ENCODE results near the gene KCNG2.
"Not testable (repeated sequence)": the region's sequence is repeated elsewhere in the genome, so short reads cannot be mapped to it uniquely, and the experiment has no call there.

Gene KCNG2, protein sequence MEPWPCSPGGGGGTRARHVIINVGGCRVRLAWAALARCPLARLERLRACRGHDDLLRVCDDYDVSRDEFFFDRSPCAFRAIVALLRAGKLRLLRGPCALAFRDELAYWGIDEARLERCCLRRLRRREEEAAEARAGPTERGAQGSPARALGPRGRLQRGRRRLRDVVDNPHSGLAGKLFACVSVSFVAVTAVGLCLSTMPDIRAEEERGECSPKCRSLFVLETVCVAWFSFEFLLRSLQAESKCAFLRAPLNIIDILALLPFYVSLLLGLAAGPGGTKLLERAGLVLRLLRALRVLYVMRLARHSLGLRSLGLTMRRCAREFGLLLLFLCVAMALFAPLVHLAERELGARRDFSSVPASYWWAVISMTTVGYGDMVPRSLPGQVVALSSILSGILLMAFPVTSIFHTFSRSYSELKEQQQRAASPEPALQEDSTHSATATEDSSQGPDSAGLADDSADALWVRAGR

DNA sequence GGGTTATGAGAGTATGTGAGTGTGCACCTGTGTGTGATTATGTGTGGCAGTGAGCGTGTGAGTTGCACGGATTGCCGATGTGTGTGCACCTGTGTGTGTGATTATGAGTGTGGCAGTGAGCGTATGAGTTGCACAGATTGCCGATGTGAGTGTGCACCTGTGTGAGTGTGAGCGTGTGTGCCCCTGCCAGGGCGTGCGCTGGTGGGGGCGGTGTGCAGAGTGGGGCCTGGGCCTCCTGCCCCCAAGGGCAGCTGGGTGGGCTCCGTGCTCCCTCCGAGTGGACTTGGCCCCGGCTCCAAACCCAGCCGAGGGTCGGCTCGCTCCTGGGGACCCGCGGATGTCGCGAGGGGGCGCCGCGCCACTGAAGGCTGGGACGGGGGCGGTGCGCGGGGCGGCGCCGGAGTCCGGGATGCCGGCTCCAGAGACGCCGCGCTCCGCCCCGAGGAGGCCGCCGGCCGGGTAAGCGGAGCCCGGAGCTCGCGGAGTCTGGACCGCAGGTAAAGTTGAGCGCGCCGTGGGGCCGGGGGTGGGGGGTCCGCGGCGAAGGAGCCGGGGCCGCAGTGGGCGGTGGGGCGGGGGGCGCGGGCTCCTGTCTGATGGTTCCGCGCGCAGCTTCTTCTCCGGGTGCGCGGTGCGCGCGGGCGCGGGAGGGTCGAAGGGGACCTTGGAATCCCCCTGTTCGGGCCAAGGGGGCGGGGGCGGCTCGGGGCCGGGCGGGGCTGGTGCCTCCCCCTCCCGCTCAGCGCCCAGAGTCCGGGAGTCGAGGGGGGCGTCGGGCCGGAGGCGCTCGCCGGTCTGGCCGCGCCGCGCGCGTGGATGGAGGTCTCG lies at the start of gene KCNG2:
KCNG2 (plus strand) TSS at position 421 of the 828 bp plus-strand sequence. CDS start 65,730 bp downstream, outside the sequence.
- DNase-seq: peak; percentile 36

DNA sequence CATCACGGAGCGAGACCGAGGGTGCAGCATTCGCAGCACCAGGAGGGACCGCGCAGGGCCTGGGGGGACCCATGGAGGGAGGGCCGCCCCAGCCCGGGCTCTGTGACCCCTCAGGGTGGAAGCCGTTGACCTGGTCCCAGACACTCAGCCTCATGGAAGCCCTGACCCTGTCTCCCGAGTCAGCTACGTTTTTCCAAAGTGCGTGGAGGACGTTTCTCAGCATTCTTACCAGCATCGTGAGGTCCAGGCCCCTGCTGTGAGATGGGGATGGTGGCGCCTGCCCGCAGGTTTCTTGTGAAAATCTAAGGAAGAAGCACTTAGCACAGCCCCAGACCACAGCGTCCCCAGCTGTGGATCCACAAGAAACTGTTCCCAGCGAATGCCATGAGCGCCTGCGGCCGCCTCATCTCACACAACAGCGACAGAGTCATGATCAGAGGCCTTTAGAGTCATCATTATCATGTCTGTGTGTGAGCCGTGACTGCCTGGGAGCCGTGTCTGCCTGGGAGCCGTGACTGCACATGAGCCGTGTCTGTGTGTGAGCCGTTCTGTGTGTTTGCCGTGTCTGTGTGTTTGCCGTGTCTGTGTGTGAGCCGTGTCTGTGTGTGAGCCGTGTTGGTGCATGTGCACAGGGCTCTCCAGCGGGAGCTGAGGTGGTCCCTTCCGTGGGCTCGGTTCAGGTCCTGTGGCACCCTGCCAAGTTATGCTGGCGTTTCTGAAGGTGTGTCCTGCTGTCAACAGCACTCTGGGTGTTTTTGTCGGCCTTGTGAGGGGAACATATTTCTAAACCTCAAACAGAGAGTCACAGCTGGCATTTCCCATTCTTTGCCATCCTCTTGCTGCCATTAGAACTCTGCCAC lies 49.2 kb upstream of the KCNG2 start:
- DNase-seq: no peak

DNA sequence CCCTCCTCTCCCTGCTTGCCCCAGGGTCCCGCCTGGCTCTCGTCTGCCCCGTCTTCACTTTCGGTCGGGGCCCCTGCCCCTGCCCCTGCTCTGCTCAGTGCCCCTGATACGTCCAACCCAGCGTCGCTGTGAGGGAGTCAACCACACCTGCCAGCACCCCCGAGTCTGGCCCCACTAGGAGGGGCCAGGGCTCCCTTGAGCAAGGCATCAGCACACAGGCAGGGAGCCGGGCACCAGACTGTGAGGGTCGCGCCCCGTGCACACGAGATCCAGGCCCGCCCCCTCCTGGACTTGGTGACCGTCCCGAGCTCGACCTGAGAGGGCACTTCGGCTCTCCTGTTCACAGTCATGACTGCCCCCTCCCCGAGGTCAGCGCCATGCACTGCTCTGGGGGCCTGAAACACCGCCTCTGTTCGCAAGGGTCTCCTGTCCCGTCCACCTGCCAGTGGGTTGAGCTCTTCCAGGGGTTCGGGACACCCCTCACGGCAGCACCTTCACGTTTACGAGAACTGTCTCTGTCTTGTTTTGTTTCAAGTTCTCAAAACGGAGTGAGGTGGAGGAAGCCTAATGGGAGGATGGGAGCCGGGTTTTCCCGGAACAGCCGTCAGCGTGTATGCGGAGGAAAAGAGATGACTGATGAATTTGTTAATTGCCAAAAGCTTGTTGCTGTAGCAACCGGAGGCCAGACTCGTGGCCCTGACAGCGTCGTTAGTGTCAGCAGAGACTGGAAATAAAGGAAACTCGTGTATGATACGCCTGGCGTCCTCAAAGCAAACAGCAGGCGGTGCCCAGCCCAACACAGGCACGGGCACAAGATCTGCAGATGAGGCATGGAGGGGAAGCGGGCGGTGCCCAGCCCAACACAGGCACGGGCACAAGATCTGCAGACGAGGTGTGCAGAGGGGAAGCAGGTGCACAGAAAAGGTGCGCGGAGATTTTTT lies 48.2 kb upstream of the KCNG2 start:
- DNase-seq: no peak

DNA sequence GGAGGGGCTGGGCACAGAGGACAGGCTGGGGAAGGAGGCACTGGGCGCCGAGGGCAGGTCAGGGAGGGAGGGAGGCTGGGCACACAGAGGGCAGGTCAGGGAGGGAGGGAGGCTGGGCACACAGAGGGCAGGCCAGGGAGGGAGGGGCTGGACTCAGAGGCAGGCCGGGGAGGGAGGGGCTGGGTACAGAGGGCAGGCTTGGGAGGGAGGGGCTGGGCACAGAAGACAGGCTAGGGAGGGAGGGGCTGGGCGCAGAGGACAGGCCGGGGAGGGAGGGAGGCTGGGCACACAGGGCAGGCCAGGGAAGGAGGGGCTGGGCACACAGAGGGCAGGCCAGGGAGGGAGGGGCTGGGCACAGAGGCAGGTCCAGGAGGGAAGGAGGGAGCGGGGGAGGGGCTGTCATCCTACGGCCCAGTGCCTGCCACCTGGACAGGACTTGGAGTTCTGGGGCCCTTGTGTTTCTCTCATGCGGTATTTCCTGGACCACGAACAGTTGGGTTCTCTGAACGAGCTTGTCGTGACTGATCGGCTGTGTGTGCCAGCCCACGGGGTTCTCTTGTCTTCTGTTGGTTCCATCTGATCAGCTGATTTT lies 46.7 kb upstream of the KCNG2 start:
- no peak for DNase-seq

DNA sequence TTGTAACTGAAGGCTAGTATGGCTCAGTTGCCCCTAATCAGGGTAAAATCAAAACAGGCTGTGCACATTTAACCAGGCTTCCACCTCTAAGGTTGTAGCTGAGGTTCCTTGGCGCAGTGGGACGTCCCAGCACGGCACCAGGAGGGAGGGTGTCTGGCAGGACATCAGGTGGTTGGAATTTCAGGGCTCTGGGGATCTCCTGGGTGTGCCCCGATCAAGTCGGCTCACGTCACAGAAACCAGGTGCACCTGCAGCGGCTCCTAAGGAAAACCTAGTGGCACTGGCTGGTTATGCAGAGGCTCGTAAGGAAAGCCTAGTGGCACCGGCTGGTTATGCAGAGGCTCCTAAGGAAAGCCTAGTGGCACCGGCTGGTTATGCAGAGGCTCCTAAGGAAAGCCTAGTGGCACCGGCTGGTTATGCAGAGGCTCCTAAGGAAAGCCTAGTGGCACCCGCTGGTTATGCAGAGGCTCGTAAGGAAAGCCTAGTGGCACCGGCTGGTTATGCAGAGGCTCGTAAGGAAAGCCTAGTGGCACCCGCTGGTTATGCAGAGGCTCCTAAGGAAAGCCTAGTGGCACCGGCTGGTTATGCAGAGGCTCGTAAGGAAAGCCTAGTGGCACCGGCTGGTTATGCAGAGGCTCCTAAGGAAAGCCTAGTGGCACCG lies 45.7 kb upstream of the KCNG2 start:
- not testable (repeated sequence) for DNase-seq

DNA sequence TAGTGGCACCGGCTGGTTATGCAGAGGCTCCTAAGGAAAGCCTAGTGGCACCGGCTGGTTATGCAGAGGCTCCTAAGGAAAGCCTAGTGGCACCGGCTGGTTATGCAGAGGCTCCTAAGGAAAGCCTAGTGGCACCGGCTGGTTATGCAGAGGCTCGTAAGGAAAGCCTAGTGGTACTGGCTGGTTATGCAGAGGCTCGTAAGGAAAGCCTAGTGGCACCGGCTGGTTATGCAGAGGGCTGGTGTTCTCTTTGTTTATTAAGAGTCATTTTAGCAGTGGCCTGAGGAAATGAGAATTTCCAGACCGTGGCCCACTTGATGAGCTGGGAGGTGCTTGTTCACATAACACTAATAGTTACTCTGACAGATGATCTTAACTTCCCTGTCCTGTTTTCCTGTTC lies 44.8 kb upstream of the KCNG2 start:
- DNase-seq: not testable (repeated sequence)

DNA sequence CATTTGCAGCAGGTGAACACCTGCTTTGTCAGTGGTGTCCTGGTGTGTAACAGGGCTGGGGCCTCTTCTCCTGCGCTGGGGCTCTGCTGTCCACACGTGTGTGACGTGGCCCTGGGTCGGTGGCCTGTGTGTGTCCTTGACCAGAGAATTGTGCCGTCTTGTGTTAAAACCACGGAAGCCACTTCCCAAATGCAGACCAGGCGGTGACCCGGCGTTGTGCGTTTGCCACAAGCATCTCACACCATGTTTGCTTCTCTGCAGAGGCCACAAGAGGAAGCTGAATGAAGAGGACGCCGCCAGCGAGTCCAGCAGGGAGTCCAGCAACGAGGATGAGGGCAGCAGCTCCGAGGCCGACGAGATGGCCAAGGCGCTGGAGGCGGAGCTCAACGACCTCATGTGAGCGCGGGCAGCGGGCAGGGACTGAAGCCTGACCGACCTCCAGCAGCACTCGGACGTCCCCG lies 44.3 kb upstream of the KCNG2 start:
- DNase-seq: no peak

DNA sequence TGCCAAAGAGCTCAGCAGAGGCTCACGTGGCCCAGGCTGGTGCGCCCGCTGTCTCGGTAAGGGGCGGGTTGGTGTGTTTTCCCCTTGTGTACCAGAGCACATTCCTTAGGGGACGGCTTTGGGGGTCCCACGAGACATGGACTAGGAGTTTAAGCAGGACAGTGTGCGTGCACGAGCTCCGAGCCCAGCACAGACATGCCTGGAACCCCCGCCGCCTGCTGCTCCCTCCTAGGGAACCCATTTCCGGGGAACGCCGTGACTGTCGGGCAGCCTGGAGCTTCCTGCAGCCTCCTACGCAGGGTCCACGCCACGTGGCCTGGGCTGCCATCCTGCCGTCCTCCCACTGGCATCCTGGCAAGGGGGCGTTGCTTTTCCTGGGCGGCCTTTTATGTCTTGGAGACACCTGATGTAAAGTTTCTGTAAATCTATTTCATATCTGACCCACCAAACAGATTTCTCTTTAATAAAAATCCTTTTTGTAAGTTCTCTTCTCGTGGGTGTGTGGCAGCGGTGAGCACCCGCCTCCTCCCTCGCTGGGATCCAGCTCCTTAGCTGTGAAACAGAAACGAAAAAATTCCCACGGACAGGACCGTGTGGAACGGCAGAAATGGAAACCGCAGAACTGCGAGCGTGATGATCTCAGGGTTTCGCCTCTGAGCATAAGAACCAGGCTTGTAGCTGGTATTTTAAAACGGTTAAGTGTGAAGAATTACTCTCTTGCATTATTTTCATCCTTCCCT lies 43.5 kb upstream of the KCNG2 start:
- no peak for DNase-seq

DNA sequence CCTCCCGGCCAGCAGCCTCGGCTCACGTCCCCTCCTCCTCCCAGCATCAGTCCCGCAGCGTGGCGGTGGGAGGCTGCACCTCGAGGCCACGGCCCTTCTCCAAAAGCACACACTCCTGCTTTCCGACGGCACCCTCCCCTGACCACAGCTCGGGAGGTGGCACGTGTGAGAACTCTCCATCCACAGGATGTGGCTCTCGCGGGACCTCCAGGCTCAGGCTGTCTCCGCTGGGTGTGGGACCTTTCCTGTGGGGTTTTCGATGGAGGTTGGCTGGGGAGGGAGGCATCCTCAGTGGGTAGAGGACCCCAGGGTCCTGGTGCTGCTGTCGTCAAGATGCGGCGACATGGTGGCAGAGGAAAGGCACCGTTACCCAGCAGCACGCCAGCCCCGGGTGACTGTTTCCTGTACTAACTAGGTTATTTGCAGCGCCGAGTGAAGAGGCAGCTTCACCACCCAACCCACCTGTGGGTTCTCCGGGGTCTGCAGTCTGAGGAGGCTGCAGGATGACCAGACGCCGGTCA lies 42.8 kb upstream of the KCNG2 start:
- no peak for DNase-seq

DNA sequence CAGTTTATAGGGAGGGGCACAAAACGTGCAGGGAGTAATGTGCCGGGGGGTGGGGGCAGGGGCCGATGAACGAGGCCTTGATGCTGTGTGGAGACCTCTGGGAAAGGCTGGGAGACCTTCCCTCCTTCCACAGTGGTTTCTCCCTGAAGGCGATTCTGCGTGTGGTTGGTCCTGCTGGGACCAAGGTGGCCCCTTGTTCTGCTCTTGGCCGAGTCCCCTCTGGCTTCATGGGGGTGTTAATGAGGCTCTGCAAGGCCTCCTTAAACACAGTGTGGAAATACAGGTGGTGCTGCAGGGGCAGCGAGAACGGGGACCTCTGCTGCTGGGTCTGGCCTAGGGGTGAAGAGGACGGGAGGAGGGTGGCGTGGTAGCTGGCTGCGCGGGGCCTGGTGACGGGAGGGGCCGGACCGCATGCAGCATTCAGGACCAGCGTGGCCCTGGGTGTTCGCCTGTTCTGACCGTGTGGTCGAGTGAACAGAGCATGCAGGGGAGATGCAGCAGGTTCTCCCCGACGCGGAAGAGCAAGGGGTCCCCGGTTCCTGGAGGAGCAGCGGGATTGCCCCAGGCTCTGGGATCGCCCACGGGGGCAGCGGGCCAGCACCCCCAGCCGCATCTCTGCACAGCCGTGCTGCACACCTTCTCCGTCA lies 42.1 kb upstream of the KCNG2 start:
- no peak for DNase-seq

DNA sequence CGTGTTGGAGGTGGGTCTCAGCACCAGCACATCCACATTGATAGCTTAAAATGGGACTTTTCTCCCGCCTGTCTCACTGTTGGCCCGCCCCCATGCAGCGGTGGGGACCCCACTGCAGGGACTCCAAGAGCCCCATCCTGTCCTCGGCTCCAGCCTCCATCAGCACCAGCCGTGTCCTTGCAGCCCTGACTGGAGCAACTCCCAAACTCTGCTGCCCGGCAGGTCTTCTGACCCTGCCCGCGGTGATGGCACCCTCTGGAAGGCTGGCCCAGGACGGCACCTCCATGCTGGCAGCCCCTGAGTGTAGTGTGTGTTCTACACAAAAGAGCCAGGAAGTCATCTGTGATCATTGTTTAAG lies 41.6 kb upstream of the KCNG2 start:
- no peak for DNase-seq

DNA sequence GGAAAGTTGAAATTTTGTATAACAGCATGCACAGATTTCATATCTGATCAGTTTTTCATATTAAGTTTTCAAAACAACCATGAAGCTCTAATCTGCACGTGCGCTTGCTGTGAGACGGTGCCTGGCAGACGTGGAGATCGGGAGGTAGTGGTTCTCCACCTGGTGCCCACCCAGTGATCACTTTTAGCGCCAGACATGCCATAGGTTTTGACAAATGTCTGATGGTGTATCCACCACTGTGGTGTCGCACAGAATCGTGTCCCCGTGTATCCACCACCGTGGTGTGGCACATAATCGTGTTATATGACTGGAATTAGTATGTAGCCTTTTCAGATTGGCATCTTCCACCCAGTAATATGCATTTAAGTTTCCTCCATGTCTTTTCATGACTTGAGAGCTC lies 40.9 kb upstream of the KCNG2 start:
- no peak for DNase-seq

DNA sequence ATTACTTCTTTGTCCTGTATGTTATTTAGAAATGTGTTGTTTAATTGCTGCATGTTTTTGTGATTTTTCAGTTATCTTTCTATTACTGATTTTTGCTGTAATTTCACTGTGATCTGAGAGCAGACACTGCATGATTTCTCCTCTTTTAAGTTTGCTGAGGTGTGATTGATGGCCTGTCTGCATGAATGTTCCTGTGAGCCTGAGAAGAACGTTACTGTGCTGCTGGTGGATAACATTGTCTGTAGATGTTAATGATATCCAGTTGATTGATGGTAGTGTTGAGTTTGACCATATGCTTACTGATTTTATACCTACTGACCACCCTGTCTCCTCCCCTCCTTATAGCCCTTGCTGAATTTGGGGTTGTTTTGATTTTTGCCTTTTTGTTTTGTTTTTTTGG lies 37.4 kb upstream of the KCNG2 start:
- no peak for DNase-seq

DNA sequence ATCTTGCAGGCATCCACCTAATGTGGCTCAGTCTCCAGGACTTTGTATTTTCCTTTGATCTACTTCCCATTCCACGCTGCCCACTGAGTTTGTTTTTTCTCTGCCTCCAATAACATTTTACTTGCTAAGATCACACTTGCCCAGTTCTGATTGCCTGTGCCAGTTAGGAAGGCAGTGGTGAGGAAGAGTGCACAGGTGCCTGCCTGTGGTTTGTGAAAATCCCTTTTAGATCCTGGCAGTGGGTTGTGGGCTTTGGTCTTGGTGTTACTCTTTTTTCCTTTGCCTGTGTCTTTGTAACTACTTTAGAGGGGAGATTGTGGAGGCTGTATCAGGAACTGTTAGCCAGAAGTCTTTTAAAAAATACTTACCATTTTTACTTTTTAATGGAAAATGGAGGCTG lies 36.9 kb upstream of the KCNG2 start:
- DNase-seq: no peak

DNA sequence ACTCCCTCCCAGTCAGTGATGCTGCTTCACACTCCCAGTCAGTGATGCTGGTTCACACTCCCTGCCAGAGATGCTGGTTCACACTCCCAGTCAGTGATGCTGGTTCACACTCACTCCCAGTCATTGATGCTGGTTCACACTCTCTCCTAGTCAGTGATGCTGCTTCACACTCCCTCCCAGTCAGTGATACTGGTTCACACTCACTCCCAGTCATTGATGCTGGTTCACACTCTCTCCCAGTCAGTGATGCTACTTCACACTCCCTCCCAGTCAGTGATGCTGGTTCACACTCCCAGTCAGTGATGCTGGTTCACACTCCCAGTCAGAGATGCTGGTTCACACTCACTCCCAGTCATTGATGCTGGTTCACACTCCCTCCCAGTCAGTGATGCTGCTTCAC lies 34.3 kb upstream of the KCNG2 start:
- no peak for DNase-seq

DNA sequence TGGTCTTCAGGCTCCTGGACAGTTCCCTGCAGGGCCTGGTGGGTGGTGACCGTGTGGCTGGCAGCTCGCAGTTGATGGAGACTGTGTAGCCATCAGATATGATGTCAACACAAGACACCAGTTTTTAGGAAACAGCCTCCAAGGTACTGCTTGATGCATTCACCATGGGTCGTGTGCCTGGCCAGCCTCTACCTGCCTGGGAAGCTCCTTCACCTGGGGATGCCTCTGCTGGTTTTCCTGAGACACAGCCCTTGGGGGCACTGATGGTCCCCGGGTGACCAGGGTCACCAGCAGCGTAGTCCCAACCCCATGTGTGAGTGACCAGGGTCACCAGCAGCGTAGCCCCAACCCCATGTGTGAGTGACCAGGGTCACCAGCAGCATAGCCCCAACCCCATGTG lies 33.6 kb upstream of the KCNG2 start:
- no peak for DNase-seq

DNA sequence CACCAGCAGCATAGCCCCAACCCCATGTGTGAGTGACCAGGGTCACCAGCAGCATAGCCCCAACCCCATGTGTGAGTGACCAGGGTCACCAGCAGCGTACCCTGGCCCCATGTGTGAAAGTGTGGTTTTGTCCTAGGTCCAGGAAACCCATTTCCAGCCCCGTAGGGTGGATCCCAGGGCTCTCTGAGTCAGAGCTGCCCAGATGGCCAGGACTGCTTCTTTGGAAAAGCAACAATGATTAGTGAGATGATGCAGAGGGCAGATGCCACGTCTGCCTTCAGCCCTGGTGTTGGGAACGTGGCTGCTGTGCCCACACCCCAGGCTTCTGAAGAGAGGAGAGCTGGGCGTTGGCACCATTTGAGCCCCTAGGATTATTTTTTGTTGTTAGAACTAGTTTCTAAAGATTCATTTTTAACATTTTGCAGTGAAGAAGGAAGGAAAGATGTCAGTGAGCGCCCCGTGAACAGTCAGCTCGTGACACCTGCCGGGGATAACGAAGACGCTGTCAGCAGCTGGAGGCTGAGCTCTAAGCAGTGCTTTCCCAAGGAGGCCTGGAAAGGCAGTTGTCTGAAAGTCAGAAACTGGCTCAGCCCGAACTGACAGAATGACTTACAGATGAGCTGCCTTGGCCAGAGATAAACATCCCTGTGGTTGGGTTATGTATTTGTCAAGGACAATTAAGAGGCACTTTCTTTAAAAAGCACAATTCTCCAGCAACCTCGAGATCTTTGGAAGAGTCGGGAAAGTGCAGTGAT lies 32.1 kb upstream of the KCNG2 start:
- DNase-seq: no peak

DNA sequence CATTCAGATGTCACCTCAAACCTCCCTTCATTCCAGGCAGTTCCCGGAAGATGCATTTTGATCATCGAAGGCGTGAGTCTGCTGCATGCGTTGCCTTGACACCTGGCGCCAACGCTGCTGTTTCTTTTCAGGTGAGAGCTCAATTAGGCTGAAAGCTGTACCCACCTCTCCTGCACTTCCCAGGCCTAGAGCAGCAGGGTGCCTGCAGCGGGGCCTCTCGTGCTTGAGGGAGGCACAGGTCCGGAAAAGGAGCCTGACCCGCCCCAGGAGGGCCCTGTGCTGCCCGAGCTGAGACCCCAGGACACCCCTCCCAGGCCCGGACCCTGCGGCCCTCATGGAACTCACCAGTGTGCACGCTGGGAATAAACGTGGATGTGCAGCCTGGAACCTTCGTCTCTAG lies 31.4 kb upstream of the KCNG2 start:
- peak; percentile 37 for DNase-seq

DNA sequence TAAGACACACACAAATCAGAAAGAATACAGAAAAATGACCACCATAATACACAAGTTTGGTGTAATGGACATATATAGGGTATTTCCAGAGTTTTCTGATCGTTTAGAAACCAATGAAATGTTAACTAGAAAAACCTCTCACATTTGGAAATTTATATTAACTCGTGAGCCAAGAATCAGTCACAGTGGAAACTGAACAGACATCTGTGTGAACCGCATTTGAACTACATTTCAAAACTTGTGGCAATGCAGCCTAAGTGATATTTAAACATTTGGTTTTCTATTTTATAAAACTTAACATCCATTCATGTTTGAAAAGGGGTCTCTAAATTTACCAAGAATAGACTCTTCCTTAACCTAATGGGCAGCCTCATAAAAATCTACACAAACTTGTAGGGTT lies 29.0 kb upstream of the KCNG2 start:
- DNase-seq: no peak

All from NCI-H1436 (cell line).